BLaER1 treated with 17β-estradiol and CSF1 and Interleukin-3, amounts not matched to agents 10 nM and 100 nM (cell line): Measurements from ENCODE around the gene ALKBH4.

Experiments used
- H3K27ac ChIP-seq, 11 experiments: shearing (Covaris generic); formaldehyde crosslinking; 2 replicates each; pipeline ENCODE4 v1.8.1; 2022
- H3K27me3 ChIP-seq, 11 experiments: shearing (Covaris generic); formaldehyde crosslinking; 2 replicates each; pipeline ENCODE4 v1.8.1; 2022
- H3K36me3 ChIP-seq, 11 experiments: shearing (Covaris generic); formaldehyde crosslinking; 2 replicates each; pipeline ENCODE4 v1.8.1; 2022
- H3K4me1 ChIP-seq, 10 experiments: shearing (Covaris generic); formaldehyde crosslinking; 2 replicates each; pipeline ENCODE4 v1.8.1; 2022
- H3K4me2 ChIP-seq, 11 experiments: shearing (Covaris generic); formaldehyde crosslinking; 2 replicates each; pipeline ENCODE4 v1.8.1; 2022
- H3K4me3 ChIP-seq, 10 experiments: shearing (Covaris generic); formaldehyde crosslinking; 2 replicates each; pipeline ENCODE4 v1.8.1; 2022
- H3K9ac ChIP-seq, 11 experiments: shearing (Covaris generic); formaldehyde crosslinking; 2 replicates each; pipeline ENCODE4 v1.8.1; 2022
- H3K9me3 ChIP-seq, 11 experiments: shearing (Covaris generic); formaldehyde crosslinking; replicated peaks in 1 of 11; 2 replicates each; pipeline ENCODE4 v1.8.1; 2022
- H4K20me1 ChIP-seq, 11 experiments: shearing (Covaris generic); formaldehyde crosslinking; 2 replicates each; pipeline ENCODE4 v1.8.1; 2022
- Cebpa-rat ChIP-seq, 11 experiments: shearing (Covaris generic); IDR thresholded peaks; 2 replicates each; pipeline ENCODE4 v1.8.1; 2022

The ALKBH4 gene

DNA sequence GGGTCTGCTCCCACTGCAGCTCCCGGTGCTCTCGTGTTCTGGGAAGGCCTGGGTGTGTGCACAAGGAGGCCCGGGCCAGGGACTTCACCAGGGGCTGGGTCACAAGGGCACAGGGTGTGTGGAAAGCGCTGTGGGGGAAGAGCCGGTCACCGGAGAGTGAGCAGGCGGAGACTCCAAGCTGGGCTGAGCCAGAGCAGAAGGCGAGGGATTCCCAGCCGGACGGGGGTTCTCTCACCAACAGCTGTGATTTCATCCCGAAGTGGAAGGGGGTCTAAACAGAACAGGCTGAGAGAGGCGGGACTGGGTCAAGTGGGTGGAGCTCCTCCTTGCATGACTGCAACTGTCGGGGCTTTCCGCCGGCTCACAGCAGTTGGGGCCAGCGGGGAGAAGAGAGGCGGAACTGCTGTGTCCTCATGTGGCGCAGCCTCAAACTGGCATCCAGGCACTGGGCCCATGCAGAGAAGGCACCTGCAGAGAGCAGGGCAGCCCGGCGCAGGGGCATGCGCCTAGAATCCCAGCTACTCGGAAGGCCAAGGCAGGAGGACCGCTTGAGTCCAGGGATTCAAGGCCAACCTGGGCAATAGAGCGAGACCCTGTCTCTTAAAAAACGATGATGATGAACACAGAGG lies 38.9 kb downstream of the ALKBH4 start:
- H3K4me3 ChIP-seq: peak overlapping the region; percentile 24 to 57 (median 47); a peak in 19 of 20 replicates
- peaks cover 0 to 34% (median 21%) of the 10 kb centered on the region in 11 experiments; a peak in 13 of 22 replicates for H3K36me3 ChIP-seq
- H4K20me1 ChIP-seq: peaks cover 0 to under 1% (median 0%) of the 10 kb centered on the region in 11 experiments; a peak in 1 of 22 replicates
- no peaks in the 10 kb centered on the region for H3K27me3 ChIP-seq
- peak overlapping the region; percentile 91 to 99 (median 95) for H3K27ac ChIP-seq
- peaks cover 83 to 99% (median 96%) of the 10 kb centered on the region in 10 experiments for H3K4me1 ChIP-seq
- H3K9ac ChIP-seq: peak overlapping the region; percentile 77 to 90 (median 84)
- TF ChIP-seq Cebpa-rat (IDR thresholded peaks at IDR 0.05): no peak
- H3K4me2 ChIP-seq: peak overlapping the region; percentile 86 to 98 (median 94)
- no peaks in the 10 kb centered on the region for H3K9me3 ChIP-seq

DNA sequence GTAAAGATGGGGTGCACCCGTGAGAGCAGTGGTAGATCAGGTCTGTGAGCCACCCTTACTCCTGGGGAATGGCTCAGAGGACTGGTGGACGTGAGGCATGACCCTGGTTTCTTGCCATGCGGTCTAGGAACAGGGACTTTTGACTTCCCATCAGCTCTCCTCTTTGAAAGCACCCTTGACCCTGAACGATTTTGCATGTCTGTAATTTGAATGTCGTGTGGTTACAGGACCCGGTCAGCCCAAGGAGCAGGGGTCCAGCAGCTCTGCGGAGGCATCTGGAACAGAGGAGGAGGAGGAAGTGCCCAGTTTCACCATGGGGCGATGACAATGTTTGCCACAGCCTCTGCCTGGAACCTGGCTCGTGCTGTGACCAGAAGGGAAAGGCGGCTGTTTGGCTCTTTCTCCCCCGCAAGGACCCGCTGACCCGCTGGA lies 39.9 kb downstream of the ALKBH4 start:
- H3K4me1 ChIP-seq: peaks cover 85 to 100% (median 98%) of the 10 kb centered on the region in 10 experiments
- no peak for TF ChIP-seq Cebpa-rat (IDR thresholded peaks at IDR 0.05)
- H3K4me3 ChIP-seq: peak overlapping the region in 2 of 10 experiments; percentile 46 to 57; a peak in 6 of 20 replicates
- H3K36me3 ChIP-seq: peaks cover 0 to 39% (median 21%) of the 10 kb centered on the region in 11 experiments; a peak in 13 of 22 replicates
- H4K20me1 ChIP-seq: peaks cover 0 to 4% (median 0%) of the 10 kb centered on the region in 11 experiments; a peak in 2 of 22 replicates
- H3K27ac ChIP-seq: peak overlapping the region; percentile 91 to 99 (median 95)
- no peaks in the 10 kb centered on the region for H3K9me3 ChIP-seq
- H3K9ac ChIP-seq: peak overlapping the region; percentile 77 to 90 (median 84); a peak in 21 of 22 replicates
- H3K4me2 ChIP-seq: peak overlapping the region; percentile 86 to 98 (median 94)
- no peaks in the 10 kb centered on the region for H3K27me3 ChIP-seq

DNA sequence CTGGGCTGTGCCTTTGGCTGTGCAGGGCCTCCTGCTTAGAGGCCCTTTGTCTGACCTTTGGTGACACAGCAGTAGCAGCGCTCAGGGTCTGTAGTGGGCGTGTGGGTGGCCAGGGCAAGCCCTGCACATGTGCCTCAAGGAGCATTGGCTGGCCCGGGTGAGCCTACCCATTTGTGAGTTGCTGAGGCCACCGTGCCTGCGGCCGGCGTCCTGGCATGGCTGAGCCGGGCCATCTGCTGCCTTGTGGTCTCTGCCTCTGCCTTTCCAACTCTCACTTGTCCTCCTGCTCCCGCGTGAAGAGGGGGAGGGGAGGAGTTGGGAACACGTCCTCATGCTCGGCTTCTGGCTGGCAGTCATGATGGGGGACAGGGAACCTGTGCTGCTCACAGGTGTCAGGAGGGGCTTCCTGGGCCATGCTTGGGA lies 40.5 kb downstream of the ALKBH4 start:
- H3K4me2 ChIP-seq: peak overlapping the region; percentile 86 to 98 (median 94)
- H3K4me3 ChIP-seq: no peak overlapping the region; a peak in 1 of 20 replicates
- peak overlapping the region; percentile 37 to 99 (median 95); a peak in 21 of 22 replicates for H3K27ac ChIP-seq
- peaks cover 78 to 100% (median 98%) of the 10 kb centered on the region in 10 experiments for H3K4me1 ChIP-seq
- H4K20me1 ChIP-seq: peaks cover 0 to 4% (median 0%) of the 10 kb centered on the region in 11 experiments; a peak in 2 of 22 replicates
- peak overlapping the region; percentile 6 to 90 (median 84); a peak in 17 of 22 replicates for H3K9ac ChIP-seq
- H3K9me3 ChIP-seq: no peaks in the 10 kb centered on the region
- no peaks in the 10 kb centered on the region for H3K27me3 ChIP-seq
- no peak for TF ChIP-seq Cebpa-rat (IDR thresholded peaks at IDR 0.05)
- H3K36me3 ChIP-seq: peaks cover 4 to 45% (median 21%) of the 10 kb centered on the region in 11 experiments; a peak in 17 of 22 replicates

DNA sequence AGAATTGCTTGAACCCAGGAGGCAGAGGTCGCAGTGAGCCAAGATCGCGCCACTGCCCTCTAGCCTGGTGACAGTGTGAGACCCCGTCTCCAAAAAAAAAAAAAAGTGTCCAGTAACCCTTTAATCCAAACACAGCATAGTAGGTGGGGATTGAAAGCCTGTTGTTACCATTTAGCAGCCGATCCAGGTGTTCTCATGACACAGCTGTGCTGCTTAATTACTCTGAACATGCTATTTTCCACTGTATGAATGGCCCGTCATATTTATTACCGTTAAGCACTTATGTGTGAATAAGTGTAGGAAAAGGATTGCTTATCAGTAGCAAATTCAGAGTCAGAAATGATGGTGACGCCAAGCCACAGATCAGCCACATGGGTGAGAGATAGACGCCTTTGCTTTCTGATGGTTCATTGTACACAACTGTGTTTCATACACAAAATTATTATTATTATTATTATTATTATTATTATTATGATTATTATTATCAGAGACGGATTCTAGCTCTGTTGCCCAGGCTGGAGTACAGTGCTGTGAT lies 42.9 kb downstream of the ALKBH4 start:
- H3K27ac ChIP-seq: peak overlapping the region in 8 of 11 experiments; percentile 68 to 82 (median 73); a peak in 17 of 22 replicates
- H3K4me1 ChIP-seq: peaks cover 55 to 96% (median 85%) of the 10 kb centered on the region in 10 experiments
- peaks cover 0 to 4% (median 0%) of the 10 kb centered on the region in 11 experiments; a peak in 2 of 22 replicates for H4K20me1 ChIP-seq
- H3K4me3 ChIP-seq: no peak overlapping the region
- H3K27me3 ChIP-seq: no peaks in the 10 kb centered on the region
- H3K4me2 ChIP-seq: peak overlapping the region; percentile 59 to 86 (median 69); a peak in 17 of 22 replicates
- peak overlapping the region in 3 of 11 experiments; percentile 55 to 67 (median 58); a peak in 3 of 22 replicates for H3K9ac ChIP-seq
- TF ChIP-seq Cebpa-rat (IDR thresholded peaks at IDR 0.05): no peak
- H3K36me3 ChIP-seq: peaks cover 21 to 57% (median 42%) of the 10 kb centered on the region in 11 experiments
- H3K9me3 ChIP-seq: no peaks in the 10 kb centered on the region

DNA sequence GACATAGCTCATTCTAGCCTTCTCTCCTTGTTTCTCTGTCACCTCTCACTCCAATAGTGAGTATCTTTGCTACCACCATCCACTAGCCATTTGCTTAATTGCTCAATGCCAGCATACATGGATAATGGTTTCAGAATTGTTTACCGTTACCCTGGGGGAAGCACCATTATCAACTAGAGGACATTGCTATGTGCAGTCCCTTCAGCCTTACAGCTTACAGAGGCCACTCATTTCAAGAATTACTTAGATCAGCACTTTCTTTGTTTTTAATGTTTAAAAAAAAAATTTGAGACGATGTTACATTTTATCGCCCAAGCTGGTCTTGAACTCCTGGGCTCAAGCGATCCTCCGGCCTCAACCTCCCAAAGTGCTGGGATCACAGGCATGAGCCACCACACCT lies 46.1 kb downstream of the ALKBH4 start:
- Histone ChIP-seq H3K9ac (peak overlapping the region in 1 of 11 experiments; percentile 41; a peak in 1 of 22 replicates), H3K4me3 (no peak overlapping the region), H3K4me1 (peaks cover 37 to 85% (median 72%) of the 10 kb centered on the region in 10 experiments), H3K9me3 (no peaks in the 10 kb centered on the region), H3K27me3 (no peaks in the 10 kb centered on the region), H3K27ac (peak overlapping the region in 4 of 11 experiments; percentile 72 to 82 (median 76); a peak in 3 of 22 replicates), H4K20me1 (peaks cover 0 to 19% (median 0%) of the 10 kb centered on the region in 11 experiments; a peak in 4 of 22 replicates), H3K4me2 (peak overlapping the region in 2 of 11 experiments; percentile 1 to 68; a peak in 2 of 22 replicates), H3K36me3 (peaks cover 38 to 83% (median 66%) of the 10 kb centered on the region in 11 experiments)
- TF ChIP-seq Cebpa-rat (IDR thresholded peaks at IDR 0.05): no peak

DNA sequence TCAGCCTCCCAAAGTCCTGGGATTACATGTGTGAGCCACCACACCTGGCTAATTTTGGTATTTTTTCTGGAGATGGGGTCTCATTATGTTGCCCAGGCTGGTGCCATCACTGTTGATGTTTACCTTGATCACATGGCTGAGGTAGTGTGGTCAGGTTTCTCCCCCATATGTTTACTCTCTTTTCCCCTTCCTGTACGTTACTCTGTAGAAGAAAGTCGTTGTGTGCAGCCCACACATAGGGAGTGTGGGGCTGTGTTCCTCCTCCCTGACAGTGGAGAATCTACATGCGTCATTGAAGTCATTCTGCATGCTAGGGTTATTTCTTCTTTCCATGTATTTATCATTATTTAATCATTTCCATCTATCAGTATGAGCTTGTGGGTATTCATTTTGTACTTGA lies 47.6 kb downstream of the ALKBH4 start:
- Histone ChIP-seq H3K36me3 (peaks cover 38 to 91% (median 74%) of the 10 kb centered on the region in 11 experiments), H3K4me1 (peaks cover 43 to 83% (median 69%) of the 10 kb centered on the region in 10 experiments), H3K4me2 (no peak overlapping the region)

DNA sequence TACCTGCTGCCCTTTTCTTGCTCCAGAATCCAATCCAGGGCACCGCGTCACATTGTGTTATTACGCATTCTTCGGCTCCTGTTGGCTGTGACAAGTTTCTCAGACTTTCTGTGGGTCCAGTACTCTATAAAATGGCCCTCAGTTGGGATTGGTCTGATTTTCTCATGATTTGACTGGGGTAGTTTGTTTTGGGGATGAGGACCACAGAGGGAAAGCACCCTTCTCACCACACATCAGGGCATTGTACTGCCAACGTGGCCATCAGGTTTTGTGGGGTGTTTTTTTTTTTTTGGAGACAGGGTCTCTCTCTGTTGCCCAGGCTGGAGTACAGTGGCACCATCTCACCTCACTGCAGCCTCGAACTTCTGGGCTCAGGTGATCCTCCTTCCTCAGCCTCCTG lies 48.3 kb downstream of the ALKBH4 start:
- peaks cover 43 to 80% (median 66%) of the 10 kb centered on the region in 10 experiments for H3K4me1 ChIP-seq
- H4K20me1 ChIP-seq: peaks cover 0 to 36% (median 11%) of the 10 kb centered on the region in 11 experiments; a peak in 12 of 22 replicates
- peak overlapping the region in 1 of 11 experiments; percentile 53; a peak in 1 of 22 replicates for H3K9ac ChIP-seq
- no peaks in the 10 kb centered on the region for H3K9me3 ChIP-seq
- H3K4me3 ChIP-seq: no peak overlapping the region
- H3K36me3 ChIP-seq: peaks cover 40 to 91% (median 75%) of the 10 kb centered on the region in 11 experiments
- H3K27ac ChIP-seq: peak overlapping the region in 4 of 11 experiments; percentile 48 to 70 (median 62); a peak in 3 of 22 replicates
- H3K4me2 ChIP-seq: peak overlapping the region in 4 of 11 experiments; percentile 55 to 68 (median 66); a peak in 6 of 22 replicates
- no peak for TF ChIP-seq Cebpa-rat (IDR thresholded peaks at IDR 0.05)
- no peaks in the 10 kb centered on the region for H3K27me3 ChIP-seq

More for the DNA sequence above, 47.6 kb downstream of the ALKBH4 start:
- Histone ChIP-seq H3K9ac (no peak overlapping the region), H3K9me3 (no peaks in the 10 kb centered on the region), H4K20me1 (peaks cover 0 to 30% (median 8%) of the 10 kb centered on the region in 11 experiments; a peak in 12 of 22 replicates), H3K27me3 (no peaks in the 10 kb centered on the region), H3K4me3 (no peak overlapping the region), H3K27ac (no peak overlapping the region; a peak in 1 of 22 replicates)
- TF ChIP-seq Cebpa-rat (IDR thresholded peaks at IDR 0.05): no peak

DNA sequence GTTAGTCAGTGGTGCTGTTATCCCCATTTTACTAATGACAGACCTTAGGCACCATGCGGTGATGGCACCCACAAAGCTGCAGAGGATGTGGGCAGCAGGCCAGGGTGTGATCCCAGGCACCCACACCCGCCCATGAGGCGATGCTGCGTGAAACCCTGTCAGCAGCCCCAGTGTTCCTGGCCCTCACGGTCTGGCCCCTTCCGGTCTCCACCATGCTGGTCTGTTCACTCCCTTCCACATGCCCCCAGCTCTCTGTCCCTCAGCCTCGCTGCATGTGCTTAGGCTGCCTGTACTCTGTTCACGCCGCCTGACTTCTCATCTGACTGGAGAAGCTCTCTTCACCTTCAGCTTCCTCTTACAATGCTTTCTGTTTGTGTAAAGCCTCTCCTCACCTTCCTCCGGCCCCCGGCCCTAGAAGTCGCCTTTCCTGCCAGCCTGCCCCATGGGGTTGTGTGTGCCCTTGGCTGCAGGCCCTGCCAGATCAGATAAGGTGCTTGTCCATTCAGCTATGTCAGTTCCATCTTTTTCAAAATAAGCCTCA lies 48.9 kb downstream of the ALKBH4 start:
- H3K27me3 ChIP-seq: no peaks in the 10 kb centered on the region
- peak overlapping the region; percentile 48 to 75 (median 67) for H3K4me2 ChIP-seq
- peaks cover 36 to 74% (median 59%) of the 10 kb centered on the region in 10 experiments for H3K4me1 ChIP-seq
- H3K36me3 ChIP-seq: peaks cover 47 to 92% (median 82%) of the 10 kb centered on the region in 11 experiments
- H3K9ac ChIP-seq: peak overlapping the region in 8 of 11 experiments; percentile 40 to 57 (median 52); a peak in 14 of 22 replicates
- no peak for TF ChIP-seq Cebpa-rat (IDR thresholded peaks at IDR 0.05)
- H4K20me1 ChIP-seq: peaks cover 0 to 42% (median 11%) of the 10 kb centered on the region in 11 experiments; a peak in 12 of 22 replicates
- H3K4me3 ChIP-seq: no peak overlapping the region
- H3K27ac ChIP-seq: peak overlapping the region in 10 of 11 experiments; percentile 5 to 70 (median 54); a peak in 16 of 22 replicates
- no peaks in the 10 kb centered on the region for H3K9me3 ChIP-seq
